ENCODE data around the gene KCNIP3.

Gene KCNIP3

DNA sequence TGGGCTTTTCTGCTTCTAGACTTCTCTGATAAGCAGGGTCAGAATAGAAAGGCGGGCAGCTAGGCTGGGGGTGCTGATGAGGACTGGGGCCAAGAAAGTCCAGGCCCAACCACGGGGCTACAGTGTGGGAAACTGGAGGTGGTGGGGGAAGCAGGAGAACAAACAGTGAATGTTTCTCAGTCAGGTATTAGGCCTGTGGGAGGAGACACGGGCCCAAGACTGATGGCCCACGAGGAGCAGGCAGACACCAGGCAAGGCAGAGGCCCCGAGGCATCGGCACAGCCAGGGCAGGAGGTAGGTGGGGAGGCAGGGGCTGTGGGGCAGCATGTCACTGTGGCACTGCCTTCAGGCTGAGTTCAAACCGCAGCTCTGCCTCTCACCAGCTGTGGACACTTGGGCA is 40.7 kb downstream of the KCNIP3 start:
- no peak overlapping the region for H3K27ac ChIP-seq
- H3K9me3 ChIP-seq (ENCODE audit: low read depth, low read length) = no peaks in the 10 kb centered on the region
- no peak overlapping the region for H3K4me3 ChIP-seq
- DNase-seq (ENCODE audit: low read depth, low spot score) = no peak
- no peak for TF ChIP-seq FOXP2 (optimal IDR thresholded peaks at IDR 0.05; ENCODE audit: control extremely low read depth, extremely low read length, insufficient read depth)
- TF ChIP-seq EZH2 (IDR thresholded peaks at IDR 0.05) = no peak
- TF ChIP-seq POLR2AphosphoS5 (IDR thresholded peaks at IDR 0.05; ENCODE audit: borderline replicate concordance, low read depth, low read length) = no peak
- H3K36me3 ChIP-seq (ENCODE audit: insufficient read depth, low read length) = no peaks in the 10 kb centered on the region
- no peak overlapping the region for H3K9ac ChIP-seq (ENCODE audit: insufficient read length)

DNA sequence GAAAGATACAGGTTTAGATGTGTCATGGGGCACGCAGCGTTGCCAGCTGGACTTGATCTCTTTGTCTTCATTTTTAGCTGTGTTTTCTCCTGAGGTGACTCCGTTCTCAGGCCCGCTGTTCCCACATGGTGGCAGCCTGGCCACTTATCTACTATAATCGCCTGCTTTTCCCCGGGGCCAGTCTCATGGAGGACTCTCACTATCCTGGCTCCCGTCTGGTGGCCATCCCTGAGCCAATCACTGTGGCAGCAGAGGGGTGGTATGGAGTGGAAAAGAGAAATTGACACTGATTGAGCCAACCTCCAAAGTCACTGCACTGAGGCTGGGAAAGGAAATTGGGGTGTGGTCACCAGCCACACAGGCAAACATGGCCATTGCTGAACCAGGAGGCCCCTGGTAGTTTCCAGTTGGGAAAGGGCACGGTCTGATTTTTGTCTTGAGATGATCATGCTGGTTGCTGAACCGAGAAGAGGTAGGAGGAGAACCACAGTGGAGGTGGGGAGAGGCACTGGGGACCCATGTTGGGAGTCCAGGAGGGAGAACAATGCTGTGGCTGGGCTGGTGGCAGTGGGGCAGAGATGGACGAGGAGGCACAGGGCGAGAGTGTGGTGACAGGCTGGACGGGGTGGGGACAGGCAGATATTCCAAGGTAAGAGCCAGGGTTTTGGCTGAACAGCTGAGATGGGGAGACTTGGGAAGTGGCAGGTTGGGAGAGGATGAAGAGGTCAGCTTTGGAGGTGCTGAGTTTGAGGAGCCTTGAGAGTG is 45.6 kb downstream of the KCNIP3 start:
- Histone ChIP-seq H3K36me3 (ENCODE audit: insufficient read depth, low read length) (no peaks in the 10 kb centered on the region), H3K27ac (no peak overlapping the region), H3K4me3 (no peak overlapping the region), H3K9me3 (ENCODE audit: low read depth, low read length) (no peaks in the 10 kb centered on the region), H3K9ac (ENCODE audit: insufficient read length) (no peak overlapping the region)
- TF ChIP-seq FOXP2 (optimal IDR thresholded peaks at IDR 0.05; ENCODE audit: control extremely low read depth, extremely low read length, insufficient read depth) = no peak
- no peak for TF ChIP-seq POLR2AphosphoS5 (IDR thresholded peaks at IDR 0.05; ENCODE audit: borderline replicate concordance, low read depth, low read length)
- TF ChIP-seq EZH2 (IDR thresholded peaks at IDR 0.05) = no peak
- no peak for DNase-seq (ENCODE audit: low read depth, low spot score)

DNA sequence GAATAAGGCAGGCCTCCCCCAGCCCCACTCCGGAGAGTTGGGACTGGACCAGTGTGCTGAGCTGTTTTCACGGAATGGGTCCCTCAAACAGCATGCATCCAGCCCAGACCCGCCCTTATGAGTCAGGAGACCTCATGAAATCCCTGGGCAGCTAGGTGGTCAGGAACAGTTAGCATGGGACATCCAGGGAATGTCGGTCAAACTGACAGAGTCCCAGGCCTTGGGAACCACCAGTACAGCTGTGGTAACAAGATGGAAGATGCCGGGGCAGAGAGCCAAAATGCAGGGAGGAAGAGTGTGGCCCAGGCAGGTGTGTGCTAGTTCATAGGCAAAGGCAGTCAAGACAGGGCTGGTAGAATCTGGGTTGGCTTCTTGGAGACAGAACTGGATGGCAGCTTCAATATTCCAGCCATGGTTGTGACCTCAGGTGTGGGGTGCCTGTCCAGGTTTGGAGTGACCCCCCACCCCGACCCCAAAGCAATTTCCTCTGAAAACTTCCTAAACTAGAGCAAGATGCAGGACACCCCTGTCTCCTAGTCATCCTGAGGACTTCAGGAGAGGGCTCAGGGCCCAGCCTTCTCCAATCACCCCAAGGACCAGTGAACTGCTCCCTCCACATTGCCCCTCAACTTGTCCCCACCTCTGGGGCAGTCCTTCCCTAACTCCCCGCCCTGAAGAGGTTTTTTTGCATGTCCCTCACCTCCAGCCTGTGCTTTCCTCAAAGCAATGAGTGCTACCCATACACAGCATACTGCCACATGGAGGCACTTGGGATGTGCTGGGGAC is 46.5 kb downstream of the KCNIP3 start:
- H3K4me3 ChIP-seq = no peak overlapping the region
- no peaks in the 10 kb centered on the region for H3K9me3 ChIP-seq (ENCODE audit: low read depth, low read length)
- no peak for DNase-seq (ENCODE audit: low read depth, low spot score)
- H3K27ac ChIP-seq = no peak overlapping the region
- no peaks in the 10 kb centered on the region for H3K36me3 ChIP-seq (ENCODE audit: insufficient read depth, low read length)
- H3K9ac ChIP-seq (ENCODE audit: insufficient read length) = no peak overlapping the region
- TF ChIP-seq EZH2 (IDR thresholded peaks at IDR 0.05) (no peak), FOXP2 (optimal IDR thresholded peaks at IDR 0.05; ENCODE audit: control extremely low read depth, extremely low read length, insufficient read depth) (no peak)

DNA sequence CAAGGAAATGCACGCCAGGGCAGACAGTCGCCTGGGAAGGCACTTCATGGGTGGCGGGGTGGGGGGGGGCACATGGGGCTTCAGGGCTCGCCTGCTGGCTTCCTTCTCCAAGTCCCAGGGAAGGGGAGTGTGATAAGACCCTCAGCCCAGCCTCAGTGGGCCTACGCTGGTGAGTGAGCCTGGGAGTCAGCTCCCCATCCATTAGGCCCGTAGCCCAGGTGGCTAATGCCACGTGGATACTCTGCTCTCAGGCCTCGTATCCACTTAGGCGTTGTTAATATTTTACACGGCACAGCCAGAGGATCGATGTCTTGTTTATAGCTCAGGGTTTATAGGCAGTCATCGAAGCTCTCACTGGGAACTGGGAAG is 47.1 kb downstream of the KCNIP3 start:
- DNase-seq (ENCODE audit: low read depth, low spot score) = no peak
- no peak for TF ChIP-seq POLR2AphosphoS5 (IDR thresholded peaks at IDR 0.05; ENCODE audit: borderline replicate concordance, low read depth, low read length)
- TF ChIP-seq EZH2 (IDR thresholded peaks at IDR 0.05) = no peak
- TF ChIP-seq FOXP2 (optimal IDR thresholded peaks at IDR 0.05; ENCODE audit: control extremely low read depth, extremely low read length, insufficient read depth) = no peak

DNA sequence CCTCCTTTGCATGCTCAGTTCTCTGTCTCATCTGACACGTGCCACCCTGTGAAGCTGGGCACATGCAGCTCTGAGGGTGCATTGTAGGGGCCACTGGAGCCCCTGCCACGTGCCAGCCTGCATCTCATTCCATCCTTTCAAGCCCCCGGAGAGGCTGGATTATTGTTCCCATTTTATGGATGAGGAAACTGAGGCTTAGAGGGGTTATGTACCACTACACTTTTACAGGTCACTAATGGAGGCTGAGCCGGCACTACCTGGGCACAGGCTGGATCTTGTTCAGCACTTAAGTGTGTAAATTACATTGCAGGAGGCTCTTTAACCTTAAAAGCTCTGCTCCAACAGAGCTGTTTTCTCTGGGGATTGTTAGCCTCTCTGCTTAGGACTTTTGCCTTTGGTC is 47.5 kb downstream of the KCNIP3 start:
- H3K36me3 ChIP-seq (ENCODE audit: insufficient read depth, low read length) = no peaks in the 10 kb centered on the region
- H3K9me3 ChIP-seq (ENCODE audit: low read depth, low read length) = no peaks in the 10 kb centered on the region
- TF ChIP-seq EZH2 (IDR thresholded peaks at IDR 0.05) = no peak
- TF ChIP-seq FOXP2 (optimal IDR thresholded peaks at IDR 0.05; ENCODE audit: control extremely low read depth, extremely low read length, insufficient read depth) = no peak
- TF ChIP-seq POLR2AphosphoS5 (IDR thresholded peaks at IDR 0.05; ENCODE audit: borderline replicate concordance, low read depth, low read length) = no peak
- DNase-seq (ENCODE audit: low read depth, low spot score) = no peak
- no peak overlapping the region for H3K4me3 ChIP-seq
- no peak overlapping the region for H3K9ac ChIP-seq (ENCODE audit: insufficient read length)
- no peak overlapping the region for H3K27ac ChIP-seq

More for the DNA sequence above, 47.1 kb downstream of the KCNIP3 start:
- H3K27ac ChIP-seq = no peak overlapping the region
- H3K36me3 ChIP-seq (ENCODE audit: insufficient read depth, low read length) = no peaks in the 10 kb centered on the region
- H3K9ac ChIP-seq (ENCODE audit: insufficient read length) = no peak overlapping the region
- no peaks in the 10 kb centered on the region for H3K9me3 ChIP-seq (ENCODE audit: low read depth, low read length)
- no peak overlapping the region for H3K4me3 ChIP-seq

DNA sequence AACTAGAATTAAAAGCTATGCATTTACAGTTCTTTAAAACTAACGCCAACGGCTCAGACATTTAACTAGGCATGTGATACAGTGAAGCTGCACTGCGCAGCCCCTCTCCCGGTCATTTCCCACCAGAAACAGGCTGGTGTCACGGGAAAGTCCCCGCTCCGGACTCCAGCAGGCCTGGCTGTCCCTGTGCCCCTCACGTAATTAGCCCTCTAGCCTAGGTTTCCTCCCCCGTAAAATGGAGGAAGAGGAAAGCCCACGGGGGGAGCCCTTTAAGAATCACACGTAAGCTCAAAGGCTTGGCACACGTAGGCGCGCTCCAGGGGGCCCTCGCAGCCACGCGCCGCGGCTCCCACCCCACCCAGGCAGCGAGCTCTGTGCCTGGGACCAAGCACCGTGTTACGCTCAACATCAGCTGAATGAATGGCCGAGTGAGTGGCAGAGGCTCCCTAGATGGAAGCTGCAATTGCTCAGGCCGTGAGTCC is 48.0 kb downstream of the KCNIP3 start:
- peak overlapping the region; percentile 61; the same call in 1 of the 2 replicates for H3K4me3 ChIP-seq
- TF ChIP-seq POLR2AphosphoS5 (IDR thresholded peaks at IDR 0.05; ENCODE audit: borderline replicate concordance, low read depth, low read length) (no peak), EZH2 (IDR thresholded peaks at IDR 0.05) (no peak), FOXP2 (optimal IDR thresholded peaks at IDR 0.05; ENCODE audit: control extremely low read depth, extremely low read length, insufficient read depth) (no peak)
- no peak overlapping the region for H3K9ac ChIP-seq (ENCODE audit: insufficient read length)

DNA sequence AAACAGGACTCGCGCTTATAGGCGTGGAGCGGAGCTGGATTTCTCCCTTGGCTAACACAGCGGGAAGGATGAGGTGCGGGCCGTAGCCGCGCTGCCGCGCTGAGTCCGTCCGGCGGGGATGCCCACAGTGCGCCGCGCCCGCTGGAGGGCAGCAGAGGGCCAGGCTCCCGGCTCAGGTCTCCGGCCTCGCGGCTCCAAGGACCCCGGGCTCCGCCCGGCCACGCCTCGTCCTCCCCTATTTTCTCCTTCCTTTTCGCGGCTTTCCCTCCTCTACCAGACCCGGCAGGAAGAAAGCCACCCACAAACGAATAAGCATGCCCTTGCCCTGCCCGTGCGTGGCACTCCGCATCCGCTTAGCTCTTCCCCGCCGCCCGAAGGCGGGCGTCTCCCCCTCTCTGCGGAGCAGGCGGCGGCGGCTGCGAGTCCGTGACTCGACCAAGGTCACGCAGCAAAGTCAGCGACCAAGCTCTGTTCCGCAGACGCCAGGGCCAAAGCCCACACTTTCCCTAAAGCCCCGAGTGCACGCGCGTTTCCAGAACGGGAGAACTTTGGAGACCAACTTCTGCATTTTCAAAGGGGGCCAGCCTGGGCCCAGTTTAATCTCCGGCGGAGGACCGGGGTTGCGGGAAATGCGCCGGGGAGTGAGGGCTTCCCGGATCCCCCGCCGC is 48.5 kb downstream of the KCNIP3 start:
- peak overlapping the region; percentile 61 for H3K4me3 ChIP-seq
- no peaks in the 10 kb centered on the region for H3K9me3 ChIP-seq (ENCODE audit: low read depth, low read length)
- TF ChIP-seq POLR2AphosphoS5 (IDR thresholded peaks at IDR 0.05; ENCODE audit: borderline replicate concordance, low read depth, low read length) = no peak
- TF ChIP-seq EZH2 (IDR thresholded peaks at IDR 0.05) = peak; percentile 88
- TF ChIP-seq FOXP2 (optimal IDR thresholded peaks at IDR 0.05; ENCODE audit: control extremely low read depth, extremely low read length, insufficient read depth) = no peak
- no peak for DNase-seq (ENCODE audit: low read depth, low spot score)
- H3K9ac ChIP-seq (ENCODE audit: insufficient read length) = no peak overlapping the region
- H3K36me3 ChIP-seq (ENCODE audit: insufficient read depth, low read length) = no peaks in the 10 kb centered on the region
- no peak overlapping the region for H3K27ac ChIP-seq

More for the DNA sequence above, 48.0 kb downstream of the KCNIP3 start:
- DNase-seq (ENCODE audit: low read depth, low spot score) = no peak
- Histone ChIP-seq H3K36me3 (ENCODE audit: insufficient read depth, low read length) (no peaks in the 10 kb centered on the region), H3K27ac (no peak overlapping the region), H3K9me3 (ENCODE audit: low read depth, low read length) (no peaks in the 10 kb centered on the region)

DNA sequence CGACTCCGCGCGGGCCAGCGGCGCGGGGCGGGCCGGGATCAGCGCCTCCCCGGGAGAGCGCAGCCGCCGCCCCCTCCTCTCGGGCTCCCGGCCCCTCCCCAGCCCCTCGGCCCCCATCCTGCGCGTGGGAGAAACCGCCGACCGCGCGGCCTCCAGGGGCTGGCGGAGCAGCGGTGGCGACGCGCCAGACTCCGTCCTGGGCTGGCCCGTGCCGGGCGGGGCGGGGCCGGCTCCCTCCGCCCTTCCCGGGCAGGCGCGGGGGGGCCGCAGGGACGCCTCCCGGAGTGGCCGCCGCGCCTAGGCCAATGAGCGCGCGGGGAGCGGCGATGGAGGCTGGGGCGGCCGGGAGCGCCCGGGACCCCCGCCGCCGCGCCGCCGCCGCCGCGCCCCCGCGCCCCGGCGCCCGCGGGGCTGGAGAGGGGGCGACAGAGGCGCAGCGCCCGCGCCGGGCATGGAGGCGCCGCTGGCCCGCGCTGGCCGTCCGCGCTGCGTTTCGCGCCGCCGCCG is 49.1 kb downstream of the KCNIP3 start:
- no peaks in the 10 kb centered on the region for H3K9me3 ChIP-seq (ENCODE audit: low read depth, low read length)
- no peak overlapping the region for H3K27ac ChIP-seq
- H3K36me3 ChIP-seq (ENCODE audit: insufficient read depth, low read length) = no peaks in the 10 kb centered on the region
- no peak for TF ChIP-seq EZH2 (IDR thresholded peaks at IDR 0.05)
- TF ChIP-seq FOXP2 (optimal IDR thresholded peaks at IDR 0.05; ENCODE audit: control extremely low read depth, extremely low read length, insufficient read depth) = no peak
- no peak for TF ChIP-seq POLR2AphosphoS5 (IDR thresholded peaks at IDR 0.05; ENCODE audit: borderline replicate concordance, low read depth, low read length)
- peak overlapping the region; percentile 61 for H3K4me3 ChIP-seq
- no peak for DNase-seq (ENCODE audit: low read depth, low spot score)
- no peak overlapping the region for H3K9ac ChIP-seq (ENCODE audit: insufficient read length)
